Measurements from ENCODE around the gene RNF10.
"Not testable (repeated sequence)": the region's sequence is repeated elsewhere in the genome, so short reads cannot be mapped to it uniquely, and the experiment has no call there.

The RNF10 gene

DNA sequence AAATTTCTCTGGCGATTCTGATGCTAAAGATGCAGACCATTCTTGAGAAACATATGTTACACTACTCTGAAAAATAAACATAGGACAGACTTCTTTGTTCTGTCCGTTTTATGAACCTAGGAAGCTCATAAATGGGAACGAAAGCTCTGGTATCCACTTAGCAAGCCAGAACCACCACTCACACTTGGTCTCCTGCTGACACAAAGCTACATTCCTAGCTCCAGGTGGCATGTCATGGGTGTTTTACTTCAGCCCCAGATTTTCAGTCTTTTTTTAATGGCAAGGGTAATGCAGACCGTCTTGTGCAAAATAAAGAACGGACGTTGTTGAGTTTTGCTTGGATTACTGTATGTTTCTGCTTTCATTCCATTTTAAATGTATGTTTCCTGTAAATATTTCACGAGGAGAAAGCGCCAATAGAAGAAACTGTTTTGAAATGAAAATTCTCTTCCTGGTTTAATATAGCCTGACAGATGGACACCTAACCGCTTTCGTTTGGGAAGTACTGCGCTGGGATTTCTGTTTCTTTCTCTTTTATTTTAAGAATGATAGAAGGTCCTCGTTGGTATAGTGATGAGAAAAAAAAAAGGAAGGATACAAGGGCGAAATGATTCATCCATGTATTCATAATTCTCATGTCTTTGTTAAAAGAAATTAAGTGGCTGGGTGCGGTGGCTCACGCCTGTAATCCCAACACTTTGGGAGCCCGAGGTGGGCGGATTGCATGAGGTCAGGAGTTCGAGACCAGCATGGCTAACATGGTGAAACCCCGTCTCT, 4.3 kb upstream of the RNF10 start:
- DNase-seq: peak; percentile 76

GRCh38 chr12:120530418-120530761, 3.8 kb upstream of the RNF10 start:
- DNase-seq: not testable (repeated sequence)

DNA sequence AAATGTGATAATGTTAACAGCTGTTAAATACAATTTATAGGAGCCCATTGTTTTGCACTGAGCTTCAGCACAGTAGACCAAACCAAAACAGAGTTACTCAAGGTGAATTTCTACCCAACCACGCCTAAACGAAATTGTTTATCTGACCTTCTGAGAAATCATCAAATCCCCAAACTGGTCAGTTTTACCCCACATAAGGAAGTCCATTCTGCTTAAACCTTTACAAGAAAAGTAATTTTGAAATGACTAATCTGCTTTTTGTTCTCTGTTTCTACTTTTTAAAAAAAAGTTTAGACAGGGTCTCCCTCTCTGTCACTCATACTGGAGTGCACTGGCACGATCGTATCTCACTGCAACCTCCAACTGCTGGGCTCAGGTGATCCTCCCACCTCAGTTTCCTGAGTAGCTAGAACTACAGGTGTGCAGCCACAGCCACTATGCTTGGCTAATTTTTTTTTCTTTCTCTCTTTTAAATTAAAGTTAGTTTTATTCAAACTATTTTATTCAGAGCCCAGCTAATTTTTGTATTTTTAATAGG, 1.4 kb upstream of the RNF10 start:
- DNase-seq: no peak

GRCh38 chr12:120534703-120535655, 823 bp downstream of the RNF10 start:
- peak; percentile 75 for DNase-seq

- peak; percentile 19 for DNase-seq
Measured at GRCh38 chr12:120536064-120536791, 2.1 kb downstream of the RNF10 start.

DNA sequence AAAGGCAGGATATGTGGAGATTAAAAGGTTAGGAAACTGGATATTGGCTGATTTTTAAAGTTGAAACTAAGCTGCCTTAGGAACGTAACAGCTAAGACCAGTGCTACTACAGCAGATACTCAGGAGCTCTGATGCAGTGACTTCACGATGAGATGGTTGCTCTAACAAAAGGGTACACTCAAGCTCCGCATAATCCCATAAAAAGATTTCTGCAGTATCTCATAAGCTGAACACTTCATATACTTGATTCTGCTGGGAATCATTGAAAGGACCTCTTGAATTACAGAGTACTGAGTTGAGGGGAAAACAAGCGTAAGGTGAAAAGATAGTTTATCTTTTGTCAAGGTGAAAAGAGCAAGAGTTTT, 3.7 kb downstream of the RNF10 start:
- no peak for DNase-seq

DNA sequence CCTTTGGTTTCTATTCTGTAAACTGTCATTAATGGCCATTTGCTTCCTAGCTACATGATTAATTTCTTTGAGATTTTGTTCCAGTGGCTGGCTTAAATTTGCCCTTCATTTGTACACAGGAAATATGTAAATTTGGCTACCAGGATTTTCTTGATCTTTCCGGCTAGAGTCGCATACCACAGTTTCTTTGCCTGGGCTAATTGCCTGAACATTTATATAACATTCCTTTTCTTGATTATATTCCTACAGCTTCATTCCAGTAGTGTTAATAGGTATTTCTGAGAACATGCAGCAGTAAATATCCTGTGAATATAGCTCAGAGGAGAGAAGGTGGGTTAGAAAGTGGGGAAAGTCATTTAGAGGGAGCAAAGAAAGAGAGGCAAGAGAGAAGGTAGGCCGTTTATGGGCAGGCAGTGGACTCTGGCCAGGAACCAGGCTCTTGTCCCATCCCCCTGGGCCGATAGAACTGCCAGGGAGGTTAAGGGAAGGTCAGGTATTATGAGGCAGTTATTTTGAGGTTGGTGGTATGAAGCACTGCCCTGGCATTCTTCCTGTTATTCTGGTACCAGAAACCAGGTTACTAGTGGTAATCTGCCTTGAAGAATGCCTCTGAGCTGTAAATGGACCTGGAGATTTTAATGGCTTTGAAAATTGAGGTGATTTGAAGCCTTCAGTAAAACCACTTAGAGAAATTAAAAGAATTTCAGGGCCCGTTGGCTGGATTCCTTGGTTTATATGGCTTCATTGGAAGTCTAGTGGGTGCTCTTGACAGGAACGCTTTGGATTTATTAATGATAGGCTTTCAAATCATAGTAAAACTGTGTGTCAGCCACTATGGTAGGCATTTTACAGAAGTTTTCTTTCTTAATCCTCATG, 4.4 kb downstream of the RNF10 start:
- DNase-seq: no peak

DNA sequence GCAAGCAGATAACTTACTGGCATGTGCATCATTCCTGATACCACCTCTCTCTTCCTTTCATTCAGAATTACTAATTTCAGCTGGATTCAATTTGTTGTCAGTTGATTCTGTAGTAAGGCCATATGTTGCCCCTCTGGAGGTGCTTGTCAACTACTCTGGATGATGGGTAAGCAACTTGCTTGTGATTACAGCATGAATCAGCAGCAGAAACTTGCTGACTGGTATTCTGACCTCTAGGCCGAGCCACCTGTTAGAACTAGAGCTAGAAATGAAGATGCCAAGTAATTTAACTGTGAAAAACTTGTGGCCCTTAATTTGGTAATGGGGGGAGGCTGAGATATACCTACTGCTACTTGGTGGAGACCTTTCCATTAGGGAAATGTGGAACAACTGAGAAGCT, 5.1 kb downstream of the RNF10 start:
- DNase-seq: no peak

- no peak for DNase-seq
Measured at GRCh38 chr12:120540445-120540844, 6.3 kb downstream of the RNF10 start.

GRCh38 chr12:120542166-120542565, 8.0 kb downstream of the RNF10 start:
- no peak for DNase-seq

GRCh38 chr12:120544691-120545090, 10.5 kb downstream of the RNF10 start:
- no peak for DNase-seq

GRCh38 chr12:120546050-120546386, 11.9 kb downstream of the RNF10 start:
- no peak for DNase-seq

- DNase-seq: no peak
Measured at GRCh38 chr12:120554678-120555077, 20.5 kb downstream of the RNF10 start.

- no peak for DNase-seq
Measured at GRCh38 chr12:120557589-120557988, 23.4 kb downstream of the RNF10 start.

DNA sequence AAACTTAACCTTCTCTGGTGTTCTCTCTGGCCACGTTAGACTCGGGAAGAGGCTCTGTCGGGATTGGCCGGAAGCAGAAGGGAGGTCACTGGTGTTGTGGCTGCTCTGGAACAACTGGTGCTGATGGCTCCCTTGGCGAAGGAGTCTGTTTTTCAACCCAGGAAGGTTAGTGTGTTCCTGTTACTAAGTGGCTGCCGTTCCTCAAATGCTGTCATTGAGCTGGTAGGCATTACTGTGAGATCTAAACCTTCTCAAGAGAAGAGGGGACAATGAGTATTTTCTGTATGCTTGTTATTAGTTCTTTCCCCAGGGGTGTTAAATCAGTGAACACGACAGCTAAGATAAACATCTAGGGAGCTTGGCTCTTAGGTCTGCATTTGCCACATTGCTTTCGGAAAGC, 28.8 kb downstream of the RNF10 start:
- no peak for DNase-seq

DNA sequence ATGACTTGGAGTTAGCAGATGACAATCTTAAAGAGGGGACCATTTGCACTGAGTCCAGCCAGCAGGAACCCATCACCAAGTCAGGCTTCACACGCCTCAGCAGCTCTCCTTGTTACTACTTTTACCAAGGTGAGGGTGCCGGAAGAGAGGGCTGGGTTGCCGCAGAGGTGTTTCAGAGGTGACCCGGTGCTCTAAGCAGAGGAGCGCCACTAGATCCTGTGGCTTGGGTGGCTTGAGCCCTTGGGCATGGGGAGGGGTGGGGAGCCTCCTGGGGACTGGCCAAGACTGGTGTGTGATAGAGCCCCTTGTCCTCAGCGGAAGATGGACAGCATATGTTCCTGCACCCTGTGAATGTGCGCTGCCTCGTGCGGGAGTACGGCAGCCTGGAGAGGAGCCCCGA, 29.3 kb downstream of the RNF10 start:
- no peak for DNase-seq

DNA sequence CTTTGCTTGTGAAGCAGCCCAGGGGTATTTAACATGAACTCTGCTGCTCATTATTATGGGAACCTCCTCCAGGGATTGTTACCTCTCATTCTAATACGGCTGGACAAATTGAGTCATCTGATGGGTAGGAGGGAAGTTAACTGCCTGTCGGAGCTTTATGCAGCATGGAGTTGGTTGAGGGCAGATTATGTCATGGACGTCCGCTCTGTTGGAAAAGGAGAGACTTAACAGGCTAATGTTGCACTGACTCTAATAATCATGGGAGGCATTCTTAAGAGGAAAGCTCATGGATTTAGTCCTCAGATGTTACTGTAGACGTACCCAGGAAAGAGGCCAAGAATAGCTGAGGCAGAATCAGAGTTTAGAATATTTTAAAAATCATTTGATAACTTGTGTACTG, 37.1 kb downstream of the RNF10 start:
- DNase-seq: no peak

- no peak for DNase-seq
Measured at GRCh38 chr12:120573560-120573959, 39.4 kb downstream of the RNF10 start.

DNA sequence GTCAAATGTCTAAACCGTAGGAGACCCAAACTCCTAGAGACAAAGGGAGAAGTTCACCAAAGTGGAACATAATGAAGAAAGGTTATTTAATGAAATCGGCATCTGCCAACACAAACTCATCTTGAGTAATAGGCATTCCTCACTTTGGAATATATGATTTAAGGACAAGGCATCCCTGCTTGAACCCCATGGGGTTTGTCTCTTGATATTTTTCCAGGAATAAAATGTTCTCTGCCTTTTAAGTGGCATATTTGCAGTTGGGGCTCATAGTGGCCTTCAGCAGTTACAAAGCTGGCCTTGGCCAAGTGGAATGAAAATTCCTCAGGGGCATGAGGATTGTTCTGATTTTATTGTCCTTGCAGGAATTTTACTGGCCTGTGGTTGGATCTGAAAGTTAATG, 40.0 kb downstream of the RNF10 start:
- no peak for DNase-seq

- DNase-seq: no peak
Measured at GRCh38 chr12:120579179-120579578, 45.0 kb downstream of the RNF10 start.

GRCh38 chr12:120580787-120581723, 46.9 kb downstream of the RNF10 start, which contains the start of gene POP5:
POP5 (minus strand) TSS chr12:120581402; CDS start chr12:120581362, 40 bp downstream.
- DNase-seq: peak; percentile 100
